K562 (cell line): Measurements from ENCODE around the gene RINL. TPM values are rescaled to one million over a fixed set of nuclear protein-coding genes. Genes with fewer than 3 reads are reported as not detected.
A peak's percentile ranks its signal among the peaks of the same experiment; 100 is the strongest.

ENCODE experiments used
- ATAC-seq: fragments of 200-7000 bp; cut with Tn5 transposase; 3 replicates; pipeline ENCODE4 v1.9.1; 2020; ENCODE audit warnings: moderate library complexity
- BruUV-seq: library from RNA; stranded (reverse); fragments of 400-500 nt; replicated peaks from 2 replicates; lab custom pipeline; 2021; lab: Mats Ljungman, UMichigan
- CTCF ChIA-PET: fragments of 300-600 bp; formaldehyde crosslinking; extraction: SDS; loops from one replicate; lab custom pipeline; 2021; ENCODE audit warnings: low intra/inter-chr PET ratio; lab: Yijun Ruan, JAX
- POLR2A ChIA-PET: fragments of 300-600, 350-650 bp; sonication (Branson Sonifier 250); formaldehyde crosslinking; extraction: SDS; loops from one replicate; lab custom pipeline; 2021; ENCODE audit warnings: antibody characterized with exemption, inconsistent platforms; lab: Yijun Ruan, JAX
- DNase-seq, 4 experiments: peaks; one replicate each; pipeline versions ENCODE4 v3.0.0 to v3.0.0-alpha.2; 2011 to 2018; ENCODE audit warnings: low spot score in 3 of 4, mixed read lengths in 3 of 4; ENCODE audit errors: extremely low read depth in 1 of 4
- FAIRE-seq: peaks from 2 replicates; lab custom pipeline; 2011; peaks lifted over from hg19 to GRCh38; lab: Jason Lieb, UNC
- H2AFZ ChIP-seq: 2 replicates; pipeline ENCODE4 v1.6.0; 2011; ENCODE audit warnings: low read depth, low read length, control low read depth, inconsistent platforms
- H3K27ac ChIP-seq: fragments of 200-600 bp; 3 replicates; pipeline ENCODE4 v1.8.0; 2011; ENCODE audit warnings: low read depth, mild to moderate bottlenecking, control low read depth, inconsistent platforms, low read length, moderate library complexity, mixed read lengths; ENCODE audit errors: extremely low read depth
- H3K27me3 ChIP-seq, 2 experiments: fragments of 300-600 bp in 1 of 2; 2 replicates in 1 of 2; 3 replicates in 1 of 2; pipeline versions ENCODE4 v1.6.0 to v1.8.0; 2011; ENCODE audit warnings: inconsistent platforms in 2 of 2, low read length in 2 of 2, mild to moderate bottlenecking in 1 of 2, mixed read lengths in 1 of 2, moderate library complexity in 1 of 2; ENCODE audit not compliant: control insufficient read depth in 2 of 2, insufficient read depth in 2 of 2
- H3K36me3 ChIP-seq: fragments of 300-600 bp; 3 replicates; pipeline ENCODE4 v1.8.0; 2011; ENCODE audit warnings: mild to moderate bottlenecking, low read length, inconsistent platforms; ENCODE audit not compliant: control insufficient read depth, insufficient read depth
- H3K4me1 ChIP-seq, 2 experiments: fragments of 200-600 bp in 1 of 2; replicated peaks in 1 of 2; 2 replicates in 1 of 2; 3 replicates in 1 of 2; pipeline versions ENCODE4 v1.5.1 to v1.8.0; 2011; ENCODE audit warnings: inconsistent platforms in 2 of 2, low read length in 2 of 2, mild to moderate bottlenecking in 1 of 2, mixed read lengths in 1 of 2, moderate library complexity in 1 of 2; ENCODE audit not compliant: control insufficient read depth in 2 of 2, insufficient read depth in 2 of 2
- H3K4me2 ChIP-seq: 2 replicates; pipeline ENCODE4 v1.6.1; 2011; ENCODE audit warnings: low read length, control low read depth, inconsistent platforms, mixed read lengths; ENCODE audit not compliant: insufficient read depth
- H3K4me3 ChIP-seq: fragments of 200-600 bp; sonication (generic), shearing (Covaris generic); 2 replicates; pipeline ENCODE4 v1.5.1; 2016; ENCODE audit warnings: control low read depth, inconsistent platforms
- H3K79me2 ChIP-seq: fragments of 200-600 bp; 3 replicates; pipeline ENCODE4 v1.8.0; 2011; ENCODE audit warnings: low read length, inconsistent platforms; ENCODE audit not compliant: control insufficient read depth, insufficient read depth
- H3K9ac ChIP-seq, 2 experiments: 2 replicates each; pipeline versions ENCODE4 v1.6.0 to v1.6.1; 2011; ENCODE audit warnings: low read depth in 2 of 2, low read length in 2 of 2, control low read depth in 1 of 2, inconsistent platforms in 1 of 2, mild to moderate bottlenecking in 1 of 2, mixed read lengths in 1 of 2; ENCODE audit not compliant: insufficient read depth in 1 of 2
- H3K9me1 ChIP-seq: one replicate; pipeline ENCODE4 v1.6.0; 2011; ENCODE audit warnings: inconsistent platforms, mild to moderate bottlenecking, low read length, moderate library complexity; ENCODE audit not compliant: control insufficient read depth, insufficient read depth
- H3K9me3 ChIP-seq: replicated peaks from 2 replicates; pipeline ENCODE4 v1.5.1; 2011; ENCODE audit warnings: low read depth, low read length, inconsistent platforms; ENCODE audit not compliant: control insufficient read depth, insufficient read depth
- H4K20me1 ChIP-seq: replicated peaks from 2 replicates; pipeline ENCODE4 v1.6.1; 2011; ENCODE audit warnings: low read length, inconsistent platforms, mixed read lengths; ENCODE audit not compliant: control insufficient read depth, insufficient read depth
- C11orf30 ChIP-seq: fragments of 450-650 bp; IDR thresholded peaks from 2 replicates; pipeline ENCODE4 v1.6.1; 2016; ENCODE audit warnings: low read depth, mild to moderate bottlenecking
- CBX5 ChIP-seq: IDR thresholded peaks from 2 replicates; pipeline ENCODE4 v1.6.1; 2014; ENCODE audit warnings: low read depth, borderline replicate concordance
- FOXJ3 ChIP-seq: sonication (generic); formaldehyde crosslinking; IDR thresholded peaks from 2 replicates; pipeline ENCODE4 v1.4.0; 2020; ENCODE audit warnings: mild to moderate bottlenecking, missing genetic modification reagents
- FOXK2 ChIP-seq, 2 experiments: fragments of 450-650 bp; IDR thresholded peaks in 1 of 2; conservative IDR thresholded peaks in 1 of 2; 2 replicates each; pipeline ENCODE4 v1.6.1; 2016; ENCODE audit warnings: low read depth in 2 of 2, mild to moderate bottlenecking in 1 of 2
- RAD21 ChIP-seq, 2 experiments: fragments of 250-450 bp in 1 of 2; fragments of 450-650 bp in 1 of 2; sonication (Bioruptor Pico) in 1 of 2; formaldehyde crosslinking in 1 of 2; IDR thresholded peaks in 1 of 2; conservative IDR thresholded peaks in 1 of 2; 2 replicates each; pipeline versions ENCODE4 v1.4.0 to v1.8.0; 2020 to 2022; ENCODE audit warnings: mild to moderate bottlenecking in 2 of 2, moderate library complexity in 1 of 2
- RBBP5 ChIP-seq: fragments of 200-600 bp; sonication (generic); IDR thresholded peaks from 2 replicates; pipeline ENCODE4 v1.6.1; 2012; ENCODE audit warnings: borderline replicate concordance, mild to moderate bottlenecking, low read length, control low read depth, inconsistent platforms; ENCODE audit not compliant: insufficient read depth, poor library complexity, severe bottlenecking
- SREBF2 ChIP-seq: sonication (generic); formaldehyde crosslinking; IDR thresholded peaks from 2 replicates; pipeline ENCODE4 v1.4.0; 2020; ENCODE audit warnings: mild to moderate bottlenecking, missing genetic modification reagents
- ZNF586 ChIP-seq: fragments of 450-650 bp; formaldehyde crosslinking; conservative IDR thresholded peaks from 2 replicates; pipeline ENCODE4 v1.4.0; 2020; ENCODE audit warnings: mild to moderate bottlenecking, moderate library complexity
- WGBS: fragments of 100-300 bp; shearing (Covaris generic); methylation state at CpG from one replicate; pipeline ENCODE4 v1.1.6; 2016; ENCODE audit warnings: low coverage, mixed read lengths; ENCODE audit not compliant: insufficient coverage; ENCODE audit errors: missing lambda C conversion rate; 5-methylcytosine and 5-hydroxymethylcytosine counted together
- in situ Hi-C: fragments of 300-500 bp; cut with MboI; formaldehyde crosslinking; loops from 4 replicates; pipeline ENCODE4 v1.15.0; 2018; ENCODE audit warnings: inconsistent platforms, mixed read lengths
- intact Hi-C: fragments of 100-400 bp; cut with micrococcal nuclease; formaldehyde crosslinking; loops from 2 replicates; pipeline ENCODE4 v1.14.2; 2022
- polyA plus RNA-seq, 8 experiments: library from polyadenylated mRNA; depleted of rRNA in 4 of 8; stranded (reverse) in 5 of 8; unstranded in 3 of 8; fragments of >200 nt; fragmentation: Nextera tagmentation in 2 of 8; fragmentation: Illumina TruSeq in 1 of 8; extraction: Ambion mirVana in 2 of 8; extraction: Trizol in 1 of 8; gene quantifications; 2 replicates each; pipeline versions ENCODE4 v1.2.1 to v1.2.3, GENCODE V29; 2011 to 2014; ENCODE audit warnings: inconsistent platforms in 1 of 8, missing spikeins in 1 of 8
- total RNA-seq, 7 experiments: library from RNA; depleted of rRNA in 6 of 7; stranded (reverse); fragments of >200 nt in 6 of 7; fragmentation: Illumina TruSeq in 2 of 7; extraction: Trizol in 2 of 7; gene quantifications; 2 replicates each; pipeline versions ENCODE4 v1.2.1 to v1.2.3, GENCODE V29; 2011 to 2021; ENCODE audit warnings: low replicate concordance in 1 of 7
- TF ChIP-seq, protein P1 (sequence below): fragments of 250-450 bp; sonication (Bioruptor Pico); IDR thresholded peaks from 2 replicates; pipeline ENCODE4 v1.4.0; 2020; ENCODE audit warnings: mild to moderate bottlenecking, moderate library complexity
- TF ChIP-seq, protein P2 (sequence below): fragments of 150-350 bp; conservative IDR thresholded peaks from 2 replicates; pipeline ENCODE4 v1.6.1; 2014; ENCODE audit warnings: low read length
- TF ChIP-seq, protein P3 (sequence below), 3 experiments: IDR thresholded peaks in 2 of 3; conservative IDR thresholded peaks in 1 of 3; 2 replicates each; pipeline ENCODE4 v1.5.1; 2011 to 2012; ENCODE audit warnings: low read length in 3 of 3, mild to moderate bottlenecking in 3 of 3, control low read depth in 2 of 3, improper control_type of control experiment in 1 of 3, inconsistent platforms in 1 of 3, low read depth in 1 of 3, mixed read lengths in 1 of 3, moderate library complexity in 1 of 3; ENCODE audit not compliant: insufficient read depth in 2 of 3
- TF ChIP-seq, protein P4 (sequence below): fragments of 450-650 bp; formaldehyde crosslinking; IDR thresholded peaks from 2 replicates; pipeline ENCODE4 v1.4.0; 2020; ENCODE audit warnings: mild to moderate bottlenecking

RINL gene
- total and polyA plus RNA-seq, 9 of the 15 experiments (the other 6 are each of a cell fraction or from before 2014, with no cell fraction given) = 0.82 to 10.9 (median 4.9) TPM

DNA sequence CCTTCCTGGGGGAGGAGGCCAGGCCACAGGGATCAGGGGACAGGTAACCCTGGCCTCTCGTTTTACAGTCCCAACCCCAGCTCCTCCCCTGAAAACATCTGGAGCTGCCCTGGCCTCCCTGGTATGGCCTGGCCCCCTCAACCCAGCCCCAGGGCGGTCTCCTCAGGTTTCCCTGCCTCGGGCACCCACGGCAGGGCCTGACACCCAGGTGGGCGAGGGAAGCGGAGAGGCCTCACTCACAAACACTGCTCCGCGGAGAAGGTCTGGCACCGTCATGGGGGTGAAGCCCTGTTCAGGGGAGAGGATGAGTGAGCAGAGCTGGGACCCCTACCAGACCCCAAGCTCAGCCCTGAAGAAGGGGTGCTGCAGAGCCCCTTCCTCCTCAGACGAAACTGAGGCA, 40.5 kb upstream of the RINL start (continued):
- TF ChIP-seq RBBP5 (no peak), C11orf30 (no peak)
- TF ChIP-seq, protein P1, sequence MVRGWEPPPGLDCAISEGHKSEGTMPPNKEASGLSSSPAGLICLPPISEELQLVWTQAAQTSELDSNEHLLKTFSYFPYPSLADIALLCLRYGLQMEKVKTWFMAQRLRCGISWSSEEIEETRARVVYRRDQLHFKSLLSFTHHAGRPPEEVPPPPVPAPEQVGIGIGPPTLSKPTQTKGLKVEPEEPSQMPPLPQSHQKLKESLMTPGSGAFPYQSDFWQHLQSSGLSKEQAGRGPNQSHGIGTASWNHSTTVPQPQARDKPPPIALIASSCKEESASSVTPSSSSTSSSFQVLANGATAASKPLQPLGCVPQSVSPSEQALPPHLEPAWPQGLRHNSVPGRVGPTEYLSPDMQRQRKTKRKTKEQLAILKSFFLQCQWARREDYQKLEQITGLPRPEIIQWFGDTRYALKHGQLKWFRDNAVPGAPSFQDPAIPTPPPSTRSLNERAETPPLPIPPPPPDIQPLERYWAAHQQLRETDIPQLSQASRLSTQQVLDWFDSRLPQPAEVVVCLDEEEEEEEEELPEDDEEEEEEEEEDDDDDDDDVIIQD (CRISPR knock-in tag) = no peak
- TF ChIP-seq, protein P2, sequence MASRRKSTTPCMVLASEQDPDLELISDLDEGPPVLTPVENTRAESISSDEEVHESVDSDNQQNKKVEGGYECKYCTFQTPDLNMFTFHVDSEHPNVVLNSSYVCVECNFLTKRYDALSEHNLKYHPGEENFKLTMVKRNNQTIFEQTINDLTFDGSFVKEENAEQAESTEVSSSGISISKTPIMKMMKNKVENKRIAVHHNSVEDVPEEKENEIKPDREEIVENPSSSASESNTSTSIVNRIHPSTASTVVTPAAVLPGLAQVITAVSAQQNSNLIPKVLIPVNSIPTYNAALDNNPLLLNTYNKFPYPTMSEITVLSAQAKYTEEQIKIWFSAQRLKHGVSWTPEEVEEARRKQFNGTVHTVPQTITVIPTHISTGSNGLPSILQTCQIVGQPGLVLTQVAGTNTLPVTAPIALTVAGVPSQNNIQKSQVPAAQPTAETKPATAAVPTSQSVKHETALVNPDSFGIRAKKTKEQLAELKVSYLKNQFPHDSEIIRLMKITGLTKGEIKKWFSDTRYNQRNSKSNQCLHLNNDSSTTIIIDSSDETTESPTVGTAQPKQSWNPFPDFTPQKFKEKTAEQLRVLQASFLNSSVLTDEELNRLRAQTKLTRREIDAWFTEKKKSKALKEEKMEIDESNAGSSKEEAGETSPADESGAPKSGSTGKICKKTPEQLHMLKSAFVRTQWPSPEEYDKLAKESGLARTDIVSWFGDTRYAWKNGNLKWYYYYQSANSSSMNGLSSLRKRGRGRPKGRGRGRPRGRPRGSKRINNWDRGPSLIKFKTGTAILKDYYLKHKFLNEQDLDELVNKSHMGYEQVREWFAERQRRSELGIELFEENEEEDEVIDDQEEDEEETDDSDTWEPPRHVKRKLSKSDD = no peak
- TF ChIP-seq, all 486 proteins: peak for 0

DNA sequence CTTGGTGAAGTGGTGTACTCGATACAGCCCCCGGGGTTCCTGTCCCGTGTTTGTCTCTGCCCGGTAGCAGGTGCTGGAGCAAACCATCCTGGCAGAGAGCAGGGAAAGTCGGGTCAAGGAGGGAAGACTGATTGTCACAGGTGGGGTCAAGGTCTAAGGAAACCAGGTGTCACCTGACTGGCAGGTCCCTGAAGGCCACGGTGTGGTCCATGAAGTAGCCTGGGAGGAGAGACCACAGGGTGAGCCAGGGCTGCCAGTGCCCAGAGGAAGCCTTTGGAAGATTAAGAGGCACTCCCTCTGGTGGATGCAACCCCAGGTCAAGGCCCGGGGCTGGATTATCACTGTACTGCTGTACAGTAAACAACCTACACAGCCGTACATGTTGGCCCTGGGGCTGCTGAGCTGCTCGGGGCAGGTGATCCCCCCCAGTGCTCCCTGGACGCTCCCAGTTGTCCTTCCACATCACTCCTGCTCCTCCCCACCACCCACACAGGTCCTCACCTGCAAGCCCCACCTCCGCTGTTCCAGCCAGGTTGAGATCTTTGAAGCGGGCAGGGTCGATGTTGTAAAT, 39.9 kb upstream of the RINL start:
- no TSS peak for BruUV-seq
- ChIA-PET POLR2A (interaction anchor here (1.0 to 1.2 kb wide), 2 partner anchors 9 to 12 kb away, joined by 3 to 4 read pairs; no protein-coding TSS in a partner anchor), CTCF (interaction anchor here (0.6 kb wide), 1 partner anchor 188 kb away, joined by 3 read pairs; no protein-coding TSS in a partner anchor)
- H2AFZ ChIP-seq = no peak overlapping the region
- H3K9me1 ChIP-seq = no peaks in the 10 kb centered on the region
- no peak overlapping the region for H3K4me2 ChIP-seq
- peaks cover 26% of the 10 kb centered on the region; the same call in 1 of the 3 replicates for H3K36me3 ChIP-seq
- ATAC-seq = peak; percentile 63
- H3K4me3 ChIP-seq = no peak overlapping the region
- no peak for FAIRE-seq
- in situ Hi-C loops = no loop called here
- DNase-seq = peak in 1 of 4 experiments; percentile 25
- H3K79me2 ChIP-seq = no peaks in the 10 kb centered on the region
- H3K4me1 ChIP-seq = peaks cover 0 to 40% of the 10 kb centered on the region in 2 experiments; a peak in 3 of 5 replicates
- WGBS = 78% methylated on average over 12 of the region's 13 CpGs
- peak overlapping the region in 1 of 2 experiments; percentile 71; a peak in 2 of 4 replicates for H3K9ac ChIP-seq
- no peaks in the 10 kb centered on the region for H4K20me1 ChIP-seq
- no peaks in the 10 kb centered on the region for H3K9me3 ChIP-seq
- intact Hi-C loops = no loop called here
- no peaks in the 10 kb centered on the region for H3K27me3 ChIP-seq
- H3K27ac ChIP-seq = no peak overlapping the region
- TF ChIP-seq SREBF2 (CRISPR knock-in tag) (no peak), CBX5 (no peak), FOXK2 (conservative IDR thresholded peaks at IDR 0.05 in 1 of 2, IDR thresholded peaks at IDR 0.05 in 1 of 2; ENCODE audit: low read depth in 2 of 2) (no peak), RAD21 (CRISPR knock-in tag; conservative IDR thresholded peaks at IDR 0.05 in 1 of 2, IDR thresholded peaks at IDR 0.05 in 1 of 2) (peak in 1 of 2 experiments; percentile 33; a peak in 2 of 4 replicates), ZNF586 (CRISPR knock-in tag) (no peak), FOXJ3 (CRISPR knock-in tag) (no peak)
- TF ChIP-seq, protein P3, sequence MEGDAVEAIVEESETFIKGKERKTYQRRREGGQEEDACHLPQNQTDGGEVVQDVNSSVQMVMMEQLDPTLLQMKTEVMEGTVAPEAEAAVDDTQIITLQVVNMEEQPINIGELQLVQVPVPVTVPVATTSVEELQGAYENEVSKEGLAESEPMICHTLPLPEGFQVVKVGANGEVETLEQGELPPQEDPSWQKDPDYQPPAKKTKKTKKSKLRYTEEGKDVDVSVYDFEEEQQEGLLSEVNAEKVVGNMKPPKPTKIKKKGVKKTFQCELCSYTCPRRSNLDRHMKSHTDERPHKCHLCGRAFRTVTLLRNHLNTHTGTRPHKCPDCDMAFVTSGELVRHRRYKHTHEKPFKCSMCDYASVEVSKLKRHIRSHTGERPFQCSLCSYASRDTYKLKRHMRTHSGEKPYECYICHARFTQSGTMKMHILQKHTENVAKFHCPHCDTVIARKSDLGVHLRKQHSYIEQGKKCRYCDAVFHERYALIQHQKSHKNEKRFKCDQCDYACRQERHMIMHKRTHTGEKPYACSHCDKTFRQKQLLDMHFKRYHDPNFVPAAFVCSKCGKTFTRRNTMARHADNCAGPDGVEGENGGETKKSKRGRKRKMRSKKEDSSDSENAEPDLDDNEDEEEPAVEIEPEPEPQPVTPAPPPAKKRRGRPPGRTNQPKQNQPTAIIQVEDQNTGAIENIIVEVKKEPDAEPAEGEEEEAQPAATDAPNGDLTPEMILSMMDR (IDR thresholded peaks at IDR 0.05 in 2 of 3, conservative IDR thresholded peaks at IDR 0.05 in 1 of 3; ENCODE audit: insufficient read depth in 2 of 3, low read depth in 1 of 3, low read length in 3 of 3) = peak; percentile 20 to 31 (median 26); a peak in 3 of 6 replicates
- TF ChIP-seq, protein P4, sequence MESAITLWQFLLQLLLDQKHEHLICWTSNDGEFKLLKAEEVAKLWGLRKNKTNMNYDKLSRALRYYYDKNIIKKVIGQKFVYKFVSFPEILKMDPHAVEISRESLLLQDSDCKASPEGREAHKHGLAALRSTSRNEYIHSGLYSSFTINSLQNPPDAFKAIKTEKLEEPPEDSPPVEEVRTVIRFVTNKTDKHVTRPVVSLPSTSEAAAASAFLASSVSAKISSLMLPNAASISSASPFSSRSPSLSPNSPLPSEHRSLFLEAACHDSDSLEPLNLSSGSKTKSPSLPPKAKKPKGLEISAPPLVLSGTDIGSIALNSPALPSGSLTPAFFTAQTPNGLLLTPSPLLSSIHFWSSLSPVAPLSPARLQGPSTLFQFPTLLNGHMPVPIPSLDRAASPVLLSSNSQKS = no peak
